Panc1 (cell line): ENCODE measurements around the gene GPRASP1.

Experiments used
- CTCF ChIP-seq: fragments of 450-650 bp; IDR thresholded peaks from 2 replicates; pipeline ENCODE4 v1.5.1; 2017; ENCODE audit warnings: mild to moderate bottlenecking
- POLR2AphosphoS5 ChIP-seq: IDR thresholded peaks from 2 replicates; pipeline ENCODE4 v1.6.1; 2012; ENCODE audit warnings: mild to moderate bottlenecking, low read depth, low read length, moderate library complexity
- REST ChIP-seq, 2 experiments: IDR thresholded peaks; 2 replicates each; pipeline ENCODE4 v1.6.1; 2011 to 2012; ENCODE audit warnings: low read depth in 2 of 2, control low read depth in 1 of 2, low read length in 1 of 2, mild to moderate bottlenecking in 1 of 2, moderate library complexity in 1 of 2; ENCODE audit not compliant: insufficient read depth in 1 of 2
- SIN3A ChIP-seq: IDR thresholded peaks from 2 replicates; pipeline ENCODE4 v1.6.1; 2012; ENCODE audit warnings: low read depth, mild to moderate bottlenecking, low read length, moderate library complexity, borderline replicate concordance; ENCODE audit not compliant: insufficient read depth
- TCF7L2 ChIP-seq: IDR thresholded peaks from 2 replicates; pipeline ENCODE4 v1.6.1; 2011; ENCODE audit warnings: mild to moderate bottlenecking, low read depth, low read length, inconsistent platforms

GRCh38 chrX:102637561-102637960 lies 13.7 kb upstream of the GPRASP1 start:
- TF ChIP-seq POLR2AphosphoS5: no peak
- TF ChIP-seq CTCF: no peak
- TF ChIP-seq SIN3A: no peak
- no peak for TF ChIP-seq REST (IDR thresholded peaks at IDR 0.05; ENCODE audit: insufficient read depth in 1 of 2, low read depth in 2 of 2, low read length in 1 of 2)
- TF ChIP-seq TCF7L2: no peak
